NCI-H345 (cell line): ENCODE measurements around the gene FEZF1.
A peak's percentile ranks its signal among the peaks of the same experiment; 100 is the strongest.

Source experiments
- DNase-seq: peaks from one replicate; lab custom pipeline; 2025; lab: John Stamatoyannopoulos, UW

Gene FEZF1

DNA sequence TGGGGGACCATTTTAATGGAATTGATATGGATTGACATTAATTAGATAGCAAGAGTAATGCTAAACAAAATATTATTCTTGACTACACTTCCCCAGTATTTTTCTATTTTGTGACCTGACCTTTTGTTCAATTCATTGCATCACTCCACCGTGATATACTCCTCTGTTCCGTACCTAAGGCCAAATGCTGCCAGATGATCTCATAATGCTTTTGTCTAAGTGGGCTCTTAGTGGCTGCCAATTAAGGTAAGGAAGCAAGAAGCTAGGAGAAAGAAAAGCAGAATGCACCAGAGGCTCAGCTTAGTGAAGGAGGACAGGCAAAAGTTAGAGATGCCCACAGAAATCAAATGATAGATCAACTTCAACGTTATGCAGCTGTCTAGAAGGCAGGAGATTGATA lies 36.4 kb downstream of the FEZF1 start:
- DNase-seq, result no peak

DNA sequence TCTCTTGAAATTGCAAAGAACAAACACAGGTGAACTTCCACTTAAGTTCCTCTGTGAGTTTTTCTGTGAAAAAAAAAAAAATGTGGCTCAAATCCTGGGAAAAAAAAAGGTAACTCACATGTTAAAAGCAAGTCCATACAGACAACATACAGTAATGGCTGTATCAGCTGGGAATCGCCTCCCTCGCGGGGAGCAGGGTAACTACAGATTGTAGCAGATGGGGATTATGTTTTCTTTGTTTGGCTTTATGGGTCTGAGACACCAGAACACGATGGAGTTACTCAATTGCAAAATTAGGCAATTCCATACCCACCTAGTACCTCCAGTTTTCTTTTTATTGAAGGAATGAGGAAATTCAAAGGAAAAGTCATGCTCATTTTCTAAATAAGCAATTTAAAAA lies 42.3 kb downstream of the FEZF1 start:
- DNase-seq, result no peak

GRCh38 chr7:122261442-122261841 lies 43.1 kb downstream of the FEZF1 start:
- DNase-seq, result no peak

DNA sequence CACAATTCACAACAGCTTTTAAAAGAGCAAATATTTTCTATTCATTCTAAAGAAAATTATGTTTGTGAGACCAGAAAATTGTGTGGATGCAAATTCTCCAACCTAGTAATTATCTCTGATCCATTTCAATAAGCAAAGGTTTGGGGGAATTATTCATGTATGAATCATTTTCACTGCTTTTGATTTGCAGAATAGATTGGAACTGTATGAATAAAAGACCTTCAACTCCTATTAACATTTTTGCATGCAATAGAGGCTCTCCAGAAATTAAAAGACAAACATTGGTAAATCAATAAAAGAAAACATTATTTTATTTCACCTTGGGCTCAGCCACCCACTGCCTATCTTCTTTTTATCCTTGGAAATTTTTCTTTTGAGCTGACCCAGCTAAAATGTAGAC lies 43.5 kb downstream of the FEZF1 start:
- DNase-seq, result no peak

GRCh38 chr7:122260336-122260735 lies 44.2 kb downstream of the FEZF1 start:
- peak; percentile 73 for DNase-seq

- DNase-seq, result no peak
These were observed 45.6 kb downstream of the FEZF1 start for GRCh38 chr7:122258971-122259370.

- no peak for DNase-seq
These were observed 47.5 kb downstream of the FEZF1 start for GRCh38 chr7:122257056-122257455.

DNA sequence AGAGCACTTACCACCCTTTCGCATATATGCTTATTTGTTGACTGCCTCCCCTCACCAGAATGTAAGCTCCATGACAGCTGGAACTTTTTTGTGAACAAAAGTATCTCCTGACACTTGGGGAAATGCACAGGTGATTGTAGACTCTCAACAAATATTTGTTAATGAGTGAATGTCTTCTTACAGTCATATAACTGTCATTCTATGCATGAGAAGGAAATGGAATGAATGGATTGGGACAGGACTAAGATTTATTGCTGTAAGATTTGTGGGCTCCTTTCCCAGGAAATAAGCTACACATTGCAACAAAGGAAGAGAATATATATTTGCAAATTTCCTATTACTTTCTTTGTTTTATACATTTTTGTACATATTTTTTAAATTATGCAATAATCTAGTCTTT lies 48.5 kb downstream of the FEZF1 start:
- DNase-seq, result no peak

GRCh38 chr7:122255454-122255853 lies 49.1 kb downstream of the FEZF1 start:
- DNase-seq, result no peak
